SK-N-MC (cell line): Measurements from ENCODE around the gene CASP7.
"Not testable (repeated sequence)": the region's sequence is repeated elsewhere in the genome, so short reads cannot be mapped to it uniquely, and the experiment has no call there.

Experiments
- DNase-seq: peaks from one replicate; pipeline ENCODE4 v3.0.0-alpha.2; 2011; ENCODE audit warnings: low read depth, low spot score
- H3K27ac ChIP-seq: fragments of 200-600 bp; sonication (generic); 2 replicates; pipeline ENCODE4 v1.5.1; 2016; ENCODE audit warnings: mixed run types
- H3K36me3 ChIP-seq: fragments of 200-600 bp; sonication (generic); 2 replicates; pipeline ENCODE4 v1.6.1; 2017; ENCODE audit warnings: antibody characterized with exemption, low read length, mixed read lengths; ENCODE audit not compliant: insufficient read depth
- H3K4me3 ChIP-seq: fragments of 200-600 bp; sonication (generic); 2 replicates; pipeline ENCODE4 v1.5.1; 2016
- H3K9ac ChIP-seq: fragments of 200-600 bp; sonication (generic); 2 replicates; pipeline ENCODE4 v1.8.0; 2017; ENCODE audit warnings: mixed run types, mixed read lengths; ENCODE audit not compliant: insufficient read length
- H3K9me3 ChIP-seq: fragments of 200-600 bp; sonication (generic); 2 replicates; pipeline ENCODE4 v1.6.1; 2017; ENCODE audit warnings: low read depth, mild to moderate bottlenecking, antibody characterized with exemption, low read length, moderate library complexity, mixed read lengths
- EZH2 ChIP-seq: fragments of 200-600 bp; sonication (generic); IDR thresholded peaks from one replicate; pipeline ENCODE4 v1.6.1; 2017; ENCODE audit warnings: antibody characterized with exemption
- FOXP2 ChIP-seq: optimal IDR thresholded peaks from 2 replicates; pipeline ENCODE3; 2011; ENCODE audit warnings: mild to moderate bottlenecking, moderate library complexity; ENCODE audit not compliant: insufficient read depth; ENCODE audit errors: extremely low read length, control extremely low read depth
- POLR2AphosphoS5 ChIP-seq: IDR thresholded peaks from 2 replicates; pipeline ENCODE4 v1.6.1; 2012; ENCODE audit warnings: mild to moderate bottlenecking, low read depth, low read length, borderline replicate concordance

Gene CASP7

DNA sequence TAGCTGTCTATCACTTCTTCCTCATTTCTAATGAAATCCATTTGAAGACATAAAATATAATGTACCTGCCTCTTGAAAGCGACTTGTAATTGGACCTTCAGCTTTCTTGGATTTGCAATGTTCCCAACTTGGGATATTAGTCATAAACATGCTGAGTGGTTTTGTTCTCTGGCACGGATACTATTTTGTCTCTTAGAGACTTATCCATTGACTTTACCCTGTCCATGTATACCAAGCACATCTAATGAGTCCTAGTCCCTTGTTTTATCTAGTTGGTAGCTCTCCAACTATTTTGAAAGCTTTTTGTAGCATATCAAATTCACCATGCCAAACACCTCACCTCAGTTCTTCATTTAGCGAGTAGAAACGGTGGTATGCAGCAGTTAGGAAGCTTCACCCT, 90.6 kb downstream of the CASP7 start:
- Histone ChIP-seq H3K9ac (no peak overlapping the region), H3K4me3 (no peak overlapping the region), H3K9me3 (no peaks in the 10 kb centered on the region), H3K27ac (no peak overlapping the region), H3K36me3 (no peaks in the 10 kb centered on the region)
- TF ChIP-seq POLR2AphosphoS5 (no peak), EZH2 (no peak), FOXP2 (no peak)
- no peak for DNase-seq

- DNase-seq, H3K9ac ChIP-seq, H3K4me3 ChIP-seq, H3K9me3 ChIP-seq, H3K27ac ChIP-seq, H3K36me3 ChIP-seq: not testable (repeated sequence)
Measured at GRCh38 chr10:113771131-113771530, 91.4 kb downstream of the CASP7 start.

- H3K36me3 ChIP-seq, result no peaks in the 10 kb centered on the region
- no peak for DNase-seq
- TF ChIP-seq FOXP2 (no peak), POLR2AphosphoS5 (no peak), EZH2 (no peak)
- no peak overlapping the region for H3K27ac ChIP-seq
- H3K9me3 ChIP-seq, result no peaks in the 10 kb centered on the region
- no peak overlapping the region for H3K9ac ChIP-seq
- no peak overlapping the region for H3K4me3 ChIP-seq
Measured at GRCh38 chr10:113775686-113776294, 96.1 kb downstream of the CASP7 start.

DNA sequence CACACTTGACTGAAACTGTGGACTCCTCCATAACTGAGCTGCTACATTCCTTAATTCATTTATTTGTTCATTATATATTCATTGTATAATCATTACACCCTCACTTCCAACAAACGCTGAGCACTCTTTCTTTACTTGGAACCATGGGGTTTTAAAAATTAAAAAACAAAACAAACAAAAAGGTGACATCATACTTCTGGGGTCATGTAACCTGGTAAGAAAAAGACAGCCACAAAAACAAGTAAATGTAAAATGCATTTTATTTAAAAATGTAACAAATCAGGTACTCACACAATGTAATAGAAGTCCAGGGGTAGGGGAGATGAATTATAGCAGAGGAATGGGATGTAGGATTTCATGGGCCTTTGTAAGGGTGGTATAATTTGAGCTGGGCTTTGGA, 96.8 kb downstream of the CASP7 start:
- DNase-seq, result no peak
- no peak overlapping the region for H3K4me3 ChIP-seq
- no peak for TF ChIP-seq EZH2
- no peak for TF ChIP-seq POLR2AphosphoS5
- no peak for TF ChIP-seq FOXP2
- no peak overlapping the region for H3K9ac ChIP-seq
- H3K9me3 ChIP-seq, result no peaks in the 10 kb centered on the region
- no peaks in the 10 kb centered on the region for H3K36me3 ChIP-seq
- no peak overlapping the region for H3K27ac ChIP-seq
